HG03135 (cell line): ENCODE results near the gene GADD45B.
"Not testable (repeated sequence)": the region's sequence is repeated elsewhere in the genome, so short reads cannot be mapped to it uniquely, and the experiment has no call there.

Source experiments
- ATAC-seq: cut with Tn5 transposase; IDR thresholded peaks from one replicate; pipeline ENCODE4 v1.9.1; 2021; ENCODE audit warnings: mild to moderate bottlenecking, moderate library complexity; ENCODE audit not compliant: unreplicated experiment

Gene GADD45B

DNA sequence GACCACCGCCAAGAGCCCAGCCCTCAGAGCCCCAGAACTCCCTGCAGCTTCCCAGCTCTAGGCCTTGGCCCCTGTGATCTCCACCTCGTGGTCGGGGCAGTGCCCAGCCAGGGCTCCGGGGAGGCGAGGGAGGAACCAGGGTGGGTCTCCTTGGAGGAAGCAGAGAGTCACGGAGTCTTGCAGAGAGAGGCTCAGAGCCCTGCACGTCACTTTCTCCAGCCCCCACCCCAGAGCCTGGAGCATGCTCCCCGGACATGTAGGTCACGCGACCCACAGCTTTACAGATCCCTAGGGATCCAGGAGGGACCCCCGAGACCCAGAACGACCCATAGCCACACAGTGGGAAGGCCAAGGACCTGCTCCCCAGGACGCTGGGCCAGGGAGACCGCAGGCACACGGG, 11.9 kb downstream of the GADD45B start:
- no peak for ATAC-seq

DNA sequence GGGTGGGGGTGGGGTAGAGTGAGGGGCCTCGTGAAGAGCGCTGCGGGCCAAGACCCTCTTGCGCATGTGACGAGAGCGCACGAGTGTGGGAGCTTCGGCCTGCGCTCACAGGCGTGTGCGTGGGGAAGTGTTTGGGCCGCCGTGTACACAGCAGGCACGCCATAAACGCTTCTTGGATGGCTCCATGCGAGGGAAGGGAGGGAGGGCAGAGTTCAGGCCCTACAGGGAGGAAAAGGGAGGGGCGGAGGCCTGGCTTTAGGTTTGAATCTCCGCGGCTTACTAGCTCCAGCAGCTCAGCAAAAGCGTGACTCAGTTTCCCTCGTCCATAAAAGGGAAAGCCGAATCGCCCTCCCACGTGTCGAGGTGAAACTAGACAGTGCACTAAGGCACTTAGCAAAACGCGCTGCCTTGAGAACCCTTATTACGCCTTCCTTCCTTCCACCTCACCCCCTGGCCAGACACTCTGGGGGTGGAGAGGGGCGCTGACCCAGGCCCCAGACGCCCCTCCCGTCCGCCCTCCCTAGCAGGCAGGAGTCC, 12.5 kb downstream of the GADD45B start:
- ATAC-seq = no peak

DNA sequence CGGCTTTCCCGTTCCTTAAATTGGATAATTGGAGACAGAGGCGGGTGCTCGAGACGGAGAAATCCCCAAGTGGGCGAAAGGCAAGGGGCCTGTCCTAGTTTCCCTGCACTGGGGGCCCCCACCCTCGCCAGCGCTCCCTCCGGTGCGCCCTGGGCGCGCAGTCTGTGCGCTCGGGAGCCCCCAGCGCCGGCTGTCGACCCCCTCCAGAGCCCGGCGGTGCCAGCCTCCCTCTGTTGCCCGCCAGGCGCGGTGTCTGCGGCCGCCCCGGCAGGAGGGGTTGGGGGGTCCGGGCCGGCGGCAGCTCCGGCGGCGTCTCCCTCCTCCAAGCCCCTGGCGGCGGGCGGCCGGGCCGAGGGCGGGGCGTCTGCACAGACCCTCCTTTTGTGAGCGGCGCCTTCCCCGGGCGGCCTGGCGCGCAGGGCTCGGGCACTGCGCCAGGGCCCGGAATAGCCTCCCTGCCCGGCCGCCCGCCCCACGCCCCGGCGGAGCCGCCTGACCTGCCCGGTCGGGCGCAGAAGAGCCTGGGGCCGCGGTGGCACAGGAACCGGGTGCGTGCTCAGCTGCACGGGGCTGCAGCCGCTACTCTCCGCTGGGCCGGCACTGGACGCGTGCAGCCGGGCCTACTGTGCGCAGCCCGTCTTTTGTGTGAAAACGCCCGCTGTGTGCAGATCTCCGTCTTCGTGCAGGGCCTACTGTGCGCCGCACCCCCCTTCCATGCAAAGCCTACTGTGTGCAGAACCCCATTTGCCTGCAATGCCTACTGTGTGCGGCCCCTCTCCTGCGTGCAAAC, 13.2 kb downstream of the GADD45B start:
- no peak for ATAC-seq

DNA sequence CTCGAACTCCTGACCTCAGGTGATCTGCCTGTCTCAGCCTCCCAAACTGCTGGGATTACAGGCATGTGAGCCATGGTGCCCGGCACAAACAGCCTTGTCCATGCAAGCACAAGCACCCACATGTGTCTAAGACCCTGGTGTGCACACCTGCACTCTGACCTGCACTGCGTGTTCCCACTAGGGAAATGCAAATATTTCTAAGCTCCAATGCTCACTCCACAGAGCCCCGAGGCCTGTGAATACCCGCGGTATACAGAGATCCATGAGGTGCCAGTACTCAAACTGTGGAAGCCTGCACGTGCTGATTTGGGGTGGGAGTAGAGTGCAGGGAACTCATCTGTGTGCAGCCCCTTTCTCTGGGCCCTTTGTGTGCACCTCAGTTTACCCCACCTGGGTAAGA, 14.7 kb downstream of the GADD45B start:
- ATAC-seq = no peak

DNA sequence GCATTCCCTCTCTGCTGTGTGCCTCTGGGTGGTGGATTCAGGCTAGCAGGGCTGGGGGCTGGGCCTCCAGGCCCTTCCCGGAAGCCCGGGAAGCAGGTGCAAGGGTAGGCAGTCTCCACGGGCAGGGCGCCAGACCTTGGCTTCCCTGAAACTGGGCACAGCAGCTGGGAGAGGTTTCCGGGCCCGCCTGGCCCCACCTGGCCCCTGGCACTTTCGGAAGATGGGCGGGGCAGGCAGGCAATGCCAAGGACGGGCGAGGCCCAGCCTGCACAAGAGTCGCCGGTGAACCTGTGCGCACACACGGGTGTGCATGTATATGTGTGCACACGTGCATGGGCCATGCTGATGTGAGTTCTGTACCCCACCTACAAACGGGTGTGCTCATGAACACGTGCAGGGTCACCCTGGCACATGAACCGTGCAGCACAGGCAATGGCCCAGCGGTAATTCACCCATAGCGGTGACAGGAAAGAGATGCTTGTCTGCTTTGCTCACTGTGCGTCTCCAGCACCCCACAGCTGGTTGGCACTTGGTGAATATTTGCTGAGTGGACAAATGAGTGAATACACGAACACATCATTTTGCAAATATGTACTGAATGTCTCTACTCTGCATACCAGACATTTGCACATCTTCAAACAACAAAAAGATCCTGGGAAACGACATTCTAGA, 15.3 kb downstream of the GADD45B start:
- ATAC-seq = no peak

DNA sequence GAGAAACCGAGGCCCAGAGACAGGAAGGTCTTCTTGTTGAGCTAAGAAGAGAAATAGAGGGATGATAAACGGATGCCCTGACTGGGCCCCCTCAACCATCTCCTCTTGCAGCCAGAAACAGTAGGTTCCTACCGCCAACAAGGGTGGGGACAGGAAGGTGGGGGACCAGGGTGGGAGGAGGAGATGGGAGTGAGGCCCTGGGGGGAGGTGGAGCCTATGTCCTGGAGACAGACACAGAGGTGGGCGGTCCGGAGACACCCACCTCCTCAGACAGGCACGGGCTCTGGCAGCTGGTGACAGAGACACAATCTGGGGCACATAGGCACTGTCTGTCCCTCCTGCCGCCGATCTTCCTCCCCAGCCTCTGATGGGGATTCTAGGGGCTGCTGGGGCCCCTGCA, 16.9 kb downstream of the GADD45B start:
- ATAC-seq = no peak

DNA sequence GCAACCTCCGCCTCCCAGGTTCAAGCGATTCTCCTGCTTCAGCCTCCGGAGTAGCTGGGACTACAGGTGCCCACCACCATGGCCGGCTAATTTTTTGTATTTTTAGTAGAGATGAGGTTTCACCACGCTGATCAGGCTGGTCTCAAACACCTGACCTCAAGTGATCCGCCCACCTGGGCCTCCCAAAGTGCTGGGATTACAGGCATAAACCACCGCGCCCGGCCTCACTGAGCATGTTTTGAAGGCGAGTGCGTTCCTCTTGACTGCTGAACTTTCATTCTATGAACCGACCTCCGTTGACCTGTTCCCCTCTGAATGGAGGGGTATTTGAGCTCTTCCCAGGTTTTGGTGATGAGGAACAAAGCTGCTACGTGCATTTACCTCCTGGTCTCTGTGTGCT, 17.5 kb downstream of the GADD45B start:
- ATAC-seq = not testable (repeated sequence)

DNA sequence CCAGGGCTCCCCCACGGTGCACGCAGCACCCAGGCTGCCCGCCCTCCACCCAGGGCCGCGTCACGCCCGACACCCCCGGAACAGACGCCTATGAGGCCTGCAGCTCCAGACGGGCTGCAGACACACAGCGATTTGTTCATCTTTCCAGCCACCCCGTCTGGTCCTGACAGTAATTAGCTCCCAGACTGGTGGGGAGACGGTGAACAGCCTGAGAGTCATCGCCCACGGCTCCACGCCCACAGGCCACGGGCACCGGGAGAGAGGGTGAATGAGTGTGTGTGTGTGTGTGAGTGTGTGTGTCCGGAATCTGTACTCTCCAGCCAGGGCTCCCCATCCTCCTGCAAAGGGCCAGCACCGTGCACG, 18.1 kb downstream of the GADD45B start:
- ATAC-seq = no peak

DNA sequence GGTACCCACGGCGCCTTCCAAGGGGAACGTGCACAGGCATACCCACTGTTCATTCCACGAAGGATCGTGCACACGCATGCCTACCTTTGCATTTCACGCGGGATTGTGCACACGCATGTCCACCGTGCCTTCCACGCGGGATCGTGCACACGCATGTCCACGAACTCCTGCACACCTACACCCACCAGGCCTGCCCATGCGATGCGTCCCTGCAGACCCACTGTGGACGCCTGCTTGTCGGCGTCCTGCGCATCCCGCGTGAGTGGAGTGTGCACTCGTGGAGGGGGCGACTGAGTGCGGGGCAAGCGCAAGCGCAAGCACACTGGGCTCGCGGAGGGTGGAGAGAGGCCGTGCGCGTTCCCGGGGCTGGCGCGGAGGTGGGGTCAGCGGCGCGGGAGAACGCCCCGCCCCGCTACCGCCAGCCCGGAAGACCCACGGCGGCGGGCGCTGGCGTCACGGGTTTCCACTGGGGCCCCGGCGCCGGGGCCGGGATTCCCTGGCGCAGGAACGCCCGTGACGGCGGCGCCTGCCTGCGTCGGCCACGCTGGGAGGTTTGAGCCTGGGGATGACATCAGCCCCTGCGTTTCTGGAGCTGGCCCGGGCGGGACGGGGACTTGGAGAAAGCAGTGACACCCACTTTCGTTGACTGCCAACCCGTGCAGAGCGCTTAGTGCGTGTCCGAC, 18.7 kb downstream of the GADD45B start:
- no peak for ATAC-seq

DNA sequence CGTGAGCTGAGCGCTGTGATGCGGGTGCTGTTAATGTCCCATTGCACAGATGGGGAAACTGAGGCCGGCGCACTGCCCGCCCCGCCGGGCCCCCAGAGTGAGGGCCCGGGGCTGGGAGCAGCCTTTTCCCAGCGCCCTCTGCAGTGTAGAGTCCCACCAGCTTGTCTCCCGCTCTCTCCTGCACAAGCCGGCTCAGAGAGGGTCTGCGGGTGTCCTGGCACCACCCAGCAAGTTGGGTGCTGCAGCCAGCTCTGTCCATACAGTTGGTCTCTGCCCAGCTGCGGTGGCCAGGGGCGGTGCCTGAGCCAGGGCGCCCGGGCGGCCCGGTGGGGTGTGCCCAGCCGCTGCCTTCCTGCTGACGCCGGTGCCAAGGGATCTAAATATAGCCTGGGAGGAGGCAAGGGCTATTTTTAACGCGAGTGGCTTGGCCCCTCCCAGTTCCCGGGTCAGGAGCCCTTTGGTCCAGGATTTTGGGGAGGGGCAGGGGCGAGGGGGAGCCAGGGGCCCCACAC, 19.3 kb downstream of the GADD45B start:
- ATAC-seq = no peak

DNA sequence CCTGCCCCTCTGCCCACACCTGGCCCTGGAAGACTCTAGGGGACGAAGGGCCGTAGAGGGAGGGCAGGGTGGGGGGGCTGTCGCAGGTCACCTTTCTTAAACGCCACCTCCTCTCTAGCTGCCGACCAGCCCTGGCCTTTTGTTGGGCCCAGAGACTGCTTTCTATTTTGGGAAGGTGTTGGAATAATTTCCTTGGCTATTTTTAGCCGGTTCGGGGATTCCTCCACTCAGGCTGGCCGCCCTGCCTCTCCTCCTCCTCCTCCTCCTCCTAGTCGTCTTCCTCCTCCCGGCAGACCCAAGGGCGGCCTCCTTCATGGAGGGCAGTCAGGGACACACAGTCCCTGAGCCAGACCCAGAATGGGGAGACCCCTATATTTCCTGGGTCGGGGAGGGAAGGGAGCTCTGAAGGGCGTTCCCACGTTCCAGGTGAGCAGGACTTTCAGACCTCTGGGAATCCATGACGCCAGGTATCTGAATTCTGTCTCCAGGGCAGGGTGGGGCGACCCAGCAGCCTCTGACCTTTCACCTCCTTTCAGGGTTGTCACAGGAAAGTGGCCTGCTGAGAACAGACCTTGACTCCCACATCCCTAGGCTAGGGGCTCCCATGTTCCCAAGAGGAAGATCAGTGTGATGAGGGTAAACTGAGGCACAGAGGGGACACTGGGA, 19.9 kb downstream of the GADD45B start:
- no peak for ATAC-seq

DNA sequence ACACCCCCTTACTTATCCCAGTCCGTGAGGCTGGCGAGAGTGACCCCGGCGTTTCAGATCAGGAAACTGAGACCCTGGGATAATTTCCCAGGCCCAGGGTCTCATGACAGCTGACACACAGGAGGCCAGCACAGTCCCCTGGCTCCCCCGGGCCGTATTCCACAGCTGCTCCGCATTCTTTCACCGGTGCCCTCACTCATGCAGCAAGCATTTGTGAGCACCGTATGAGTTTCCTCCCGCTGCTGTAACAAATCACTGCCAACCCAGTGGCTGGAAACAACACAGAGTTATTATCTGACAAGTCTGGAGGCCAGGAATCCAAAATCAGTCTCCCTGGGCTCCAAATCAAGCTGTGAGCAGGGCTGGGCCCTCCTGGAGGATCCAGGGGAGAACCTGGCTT, 21.3 kb downstream of the GADD45B start:
- no peak for ATAC-seq

DNA sequence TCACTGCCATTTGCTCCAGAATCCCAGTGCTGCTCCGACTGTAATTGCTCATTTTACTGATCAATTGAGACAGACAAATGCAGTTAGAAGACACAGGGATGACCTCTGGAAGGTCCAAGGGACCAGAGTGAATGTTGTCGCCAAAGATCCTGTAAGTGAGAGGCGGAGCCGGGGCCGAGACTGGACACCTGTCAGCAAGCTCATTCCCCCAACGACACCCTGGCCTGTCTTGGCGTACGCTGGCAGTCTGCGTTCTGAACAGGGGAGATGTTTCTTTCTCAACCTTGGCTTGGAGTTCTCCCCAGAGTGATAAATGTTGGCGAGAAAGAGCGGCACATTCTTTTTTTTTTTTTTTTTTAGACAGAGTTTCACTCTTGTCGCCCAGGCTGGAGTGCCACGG, 24.2 kb downstream of the GADD45B start:
- no peak for ATAC-seq

DNA sequence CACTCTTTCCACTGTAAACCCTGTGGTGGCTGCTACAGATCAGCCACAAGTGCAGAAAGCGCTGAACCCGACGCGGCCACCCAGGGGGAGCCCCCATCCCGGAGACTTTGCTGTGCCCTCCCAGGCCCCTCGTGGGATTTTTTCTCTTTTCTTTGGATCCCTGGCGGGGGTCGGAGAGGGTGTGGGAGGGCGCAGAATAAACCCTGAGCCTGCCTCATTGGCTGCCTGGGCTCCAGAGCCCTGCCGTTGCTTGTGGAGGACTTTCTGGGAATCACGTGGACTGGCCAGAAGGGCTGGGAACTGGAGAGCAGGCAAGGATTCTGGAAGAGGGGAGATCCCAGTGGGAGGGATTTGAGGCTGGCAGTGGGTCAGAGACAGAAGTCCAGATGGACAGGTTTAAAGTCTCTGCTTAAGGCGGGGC, 24.9 kb downstream of the GADD45B start:
- no peak for ATAC-seq

DNA sequence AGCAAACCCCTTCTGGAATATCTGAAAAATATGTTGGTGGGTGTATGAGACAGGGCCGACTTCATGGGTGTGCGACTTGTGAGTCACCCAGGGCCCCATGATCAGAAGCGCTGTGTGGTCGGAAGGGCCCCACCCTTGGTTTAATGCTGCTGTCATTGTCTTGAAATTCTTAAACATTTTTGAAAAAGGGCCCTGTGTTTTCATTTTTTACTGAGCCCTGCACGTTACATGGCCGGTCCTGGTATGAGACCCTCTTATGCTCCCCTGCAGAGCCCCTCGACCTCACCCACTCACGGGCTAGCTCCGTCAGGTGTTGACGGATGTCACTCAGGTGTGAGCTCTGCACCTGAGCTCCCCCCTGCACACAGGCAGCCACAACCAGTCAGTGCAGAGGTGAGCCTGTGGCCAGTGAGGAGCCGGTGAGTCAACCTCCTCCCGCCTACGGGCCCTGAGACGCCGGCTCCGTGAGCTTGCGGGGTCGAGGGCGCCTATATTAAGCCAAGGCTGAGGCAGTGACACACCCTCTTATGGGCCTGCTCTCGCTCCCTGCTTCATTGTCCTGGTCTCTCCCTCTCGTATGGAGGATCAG, 27.7 kb downstream of the GADD45B start:
- no peak for ATAC-seq

DNA sequence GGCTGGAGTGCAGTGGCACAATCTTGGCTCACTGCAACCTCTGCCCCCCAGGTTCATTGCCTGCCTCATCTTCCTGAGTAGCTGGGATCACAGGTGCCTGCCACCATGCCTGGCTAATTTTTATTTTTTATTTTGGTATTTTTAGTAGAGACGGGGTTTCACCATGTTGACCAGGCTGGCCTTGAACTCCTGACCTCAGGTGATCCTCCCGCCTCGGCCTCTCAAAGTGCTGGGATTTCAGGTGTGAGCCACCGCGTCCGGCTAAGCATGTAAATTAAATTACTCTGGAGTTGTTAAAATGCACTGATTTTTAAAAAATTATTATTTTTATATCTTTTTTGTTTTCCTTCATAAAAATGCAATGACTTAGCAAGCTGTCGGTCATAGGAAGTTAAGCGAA, 30.7 kb downstream of the GADD45B start:
- ATAC-seq = not testable (repeated sequence)

DNA sequence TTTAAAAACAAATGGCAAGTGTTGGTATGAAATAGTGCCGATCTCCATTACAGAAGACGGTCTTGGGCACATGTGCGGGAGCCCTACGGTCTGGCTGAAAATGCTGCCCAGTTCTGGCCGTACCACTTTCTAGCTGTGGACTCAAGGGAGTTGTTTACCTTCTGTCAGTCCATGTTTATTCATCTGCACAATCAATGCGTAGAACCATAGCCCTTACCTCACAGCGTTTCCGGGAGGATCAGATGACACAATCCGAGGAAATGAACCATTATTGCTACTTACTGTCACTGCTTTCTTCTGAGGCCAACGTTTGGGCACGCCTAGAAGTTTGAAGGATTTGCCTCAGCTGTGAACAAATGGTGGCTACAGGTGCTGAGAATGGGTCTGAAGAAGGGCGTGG, 31.2 kb downstream of the GADD45B start:
- ATAC-seq = no peak

DNA sequence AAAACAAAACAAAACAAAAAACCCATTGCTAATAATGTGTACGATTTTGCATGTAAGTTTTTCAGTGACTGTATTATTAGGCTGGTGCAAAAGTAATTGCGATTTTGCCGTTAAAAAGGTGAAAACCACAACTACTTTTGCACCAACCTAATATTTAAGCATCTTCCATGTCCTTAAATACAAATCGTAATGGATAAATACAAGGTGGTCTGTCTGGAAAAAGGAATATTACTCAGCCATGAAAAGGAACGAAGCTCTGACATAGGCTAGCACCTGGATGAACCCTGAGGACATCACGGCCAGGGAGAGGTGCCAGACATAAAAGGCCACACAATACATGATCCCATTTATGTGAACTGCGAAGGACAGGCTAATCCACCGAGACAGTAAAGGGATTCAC, 33.2 kb downstream of the GADD45B start:
- ATAC-seq = no peak

DNA sequence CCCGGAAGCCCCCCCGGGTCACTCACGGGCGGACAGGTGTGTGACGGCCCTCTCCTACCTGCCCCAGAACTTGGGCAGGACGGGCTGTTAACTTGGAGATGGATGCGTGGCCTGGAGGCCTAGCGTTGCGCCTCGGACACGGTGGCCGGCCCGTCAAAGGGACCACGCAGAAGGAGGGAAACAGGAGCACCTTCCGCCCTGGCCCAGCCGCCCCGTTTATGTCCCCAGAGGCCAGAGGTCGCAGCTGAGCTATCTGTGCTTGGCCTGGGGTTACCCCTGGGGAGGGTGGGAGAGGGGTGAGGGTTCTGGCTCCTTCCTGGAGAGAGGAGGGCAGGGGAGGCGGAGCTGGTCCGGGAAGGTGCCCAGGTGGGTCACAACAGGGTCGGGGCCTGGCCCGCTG, 35.6 kb downstream of the GADD45B start:
- ATAC-seq = no peak

DNA sequence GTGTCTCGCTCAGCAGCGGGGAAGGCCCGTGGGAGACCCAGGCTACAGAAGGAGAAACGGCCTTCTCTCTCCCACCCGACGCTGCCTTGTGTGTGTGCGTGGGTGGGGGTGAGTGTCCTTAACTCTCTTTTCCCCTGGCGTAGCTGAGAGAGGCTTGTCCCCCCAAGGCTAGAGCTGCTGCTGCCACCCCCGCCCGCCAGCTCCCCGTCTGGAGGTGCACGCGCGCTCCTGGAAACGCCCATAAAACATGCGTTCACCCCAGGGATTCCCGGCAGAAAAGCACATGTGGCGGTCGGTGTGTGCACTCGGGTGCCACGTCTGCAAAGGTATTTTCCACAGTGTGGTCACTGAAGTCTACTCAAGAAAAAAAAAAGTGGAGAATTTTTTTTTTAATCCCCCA, 36.1 kb downstream of the GADD45B start:
- ATAC-seq = no peak
